ENCODE data around the gene HMGB3. TPM values are rescaled to one million over a fixed set of nuclear protein-coding genes. Genes with fewer than 3 reads are reported as not detected.

Gene HMGB3
- total and polyA plus RNA-seq, 4 donors, result 9.2 to 46.7 (median 13.2) TPM

DNA sequence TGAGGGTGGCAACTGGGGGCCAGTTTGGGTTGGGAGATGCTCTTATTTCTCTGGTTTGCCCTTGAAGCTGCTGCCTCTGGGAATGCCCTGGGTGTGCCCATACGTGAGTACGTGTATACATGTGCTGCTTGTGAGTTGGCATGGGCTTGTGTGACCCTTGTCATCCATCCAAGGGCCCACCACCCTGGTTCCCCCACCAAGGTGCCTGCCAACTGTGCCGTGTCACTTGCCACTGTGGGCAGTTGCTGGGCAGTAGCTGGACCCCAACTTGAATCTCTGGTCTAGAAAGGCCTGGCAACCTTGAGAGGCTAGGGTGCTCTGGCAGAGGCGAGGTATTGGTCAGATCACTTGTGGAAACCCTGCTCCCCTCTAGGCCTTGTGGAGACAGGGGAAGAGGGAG is 2.4 kb upstream of the HMGB3 start:
- H3K36me3 ChIP-seq (ENCODE audit: control insufficient read depth in 4 of 4, insufficient read depth in 3 of 4, low read depth in 1 of 4, low read length in 3 of 4), result no peaks in the 10 kb centered on the region
- TF ChIP-seq FOXA2 (IDR thresholded peaks at IDR 0.05) (no peak), JUND (IDR thresholded peaks at IDR 0.05) (no peak), GABPA (IDR thresholded peaks at IDR 0.05 in 1 of 2, conservative IDR thresholded peaks at IDR 0.05 in 1 of 2) (no peak), YY1 (IDR thresholded peaks at IDR 0.05) (no peak)
- TF ChIP-seq, protein P1, sequence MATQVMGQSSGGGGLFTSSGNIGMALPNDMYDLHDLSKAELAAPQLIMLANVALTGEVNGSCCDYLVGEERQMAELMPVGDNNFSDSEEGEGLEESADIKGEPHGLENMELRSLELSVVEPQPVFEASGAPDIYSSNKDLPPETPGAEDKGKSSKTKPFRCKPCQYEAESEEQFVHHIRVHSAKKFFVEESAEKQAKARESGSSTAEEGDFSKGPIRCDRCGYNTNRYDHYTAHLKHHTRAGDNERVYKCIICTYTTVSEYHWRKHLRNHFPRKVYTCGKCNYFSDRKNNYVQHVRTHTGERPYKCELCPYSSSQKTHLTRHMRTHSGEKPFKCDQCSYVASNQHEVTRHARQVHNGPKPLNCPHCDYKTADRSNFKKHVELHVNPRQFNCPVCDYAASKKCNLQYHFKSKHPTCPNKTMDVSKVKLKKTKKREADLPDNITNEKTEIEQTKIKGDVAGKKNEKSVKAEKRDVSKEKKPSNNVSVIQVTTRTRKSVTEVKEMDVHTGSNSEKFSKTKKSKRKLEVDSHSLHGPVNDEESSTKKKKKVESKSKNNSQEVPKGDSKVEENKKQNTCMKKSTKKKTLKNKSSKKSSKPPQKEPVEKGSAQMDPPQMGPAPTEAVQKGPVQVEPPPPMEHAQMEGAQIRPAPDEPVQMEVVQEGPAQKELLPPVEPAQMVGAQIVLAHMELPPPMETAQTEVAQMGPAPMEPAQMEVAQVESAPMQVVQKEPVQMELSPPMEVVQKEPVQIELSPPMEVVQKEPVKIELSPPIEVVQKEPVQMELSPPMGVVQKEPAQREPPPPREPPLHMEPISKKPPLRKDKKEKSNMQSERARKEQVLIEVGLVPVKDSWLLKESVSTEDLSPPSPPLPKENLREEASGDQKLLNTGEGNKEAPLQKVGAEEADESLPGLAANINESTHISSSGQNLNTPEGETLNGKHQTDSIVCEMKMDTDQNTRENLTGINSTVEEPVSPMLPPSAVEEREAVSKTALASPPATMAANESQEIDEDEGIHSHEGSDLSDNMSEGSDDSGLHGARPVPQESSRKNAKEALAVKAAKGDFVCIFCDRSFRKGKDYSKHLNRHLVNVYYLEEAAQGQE (IDR thresholded peaks at IDR 0.05), result no peak
- H3K9me3 ChIP-seq (ENCODE audit: control insufficient read depth in 4 of 4, low read length in 3 of 4), result no peaks in the 10 kb centered on the region
- no peaks in the 10 kb centered on the region for H3K27me3 ChIP-seq (ENCODE audit: control insufficient read depth in 4 of 4, insufficient read depth in 4 of 4, low read length in 3 of 4)
- H3K27ac ChIP-seq (ENCODE audit: low read depth in 1 of 2, low read length in 2 of 2), result no peak overlapping the region
- H3K9ac ChIP-seq (ENCODE audit: low read depth in 1 of 2, low read length in 2 of 2), result no peak overlapping the region
- DNase-seq (ENCODE audit: low spot score), result no peak
- H3K4me1 ChIP-seq (ENCODE audit: control insufficient read depth in 4 of 4, insufficient read depth in 4 of 4, low read length in 3 of 4), result peaks cover 0 to 5% (median 0%) of the 10 kb centered on the region in 4 donors
- H3K4me3 ChIP-seq (ENCODE audit: low read depth in 1 of 3, low read length in 3 of 3), result no peak overlapping the region
- 98% methylated on average over 4 of the region's 4 CpGs for WGBS

DNA sequence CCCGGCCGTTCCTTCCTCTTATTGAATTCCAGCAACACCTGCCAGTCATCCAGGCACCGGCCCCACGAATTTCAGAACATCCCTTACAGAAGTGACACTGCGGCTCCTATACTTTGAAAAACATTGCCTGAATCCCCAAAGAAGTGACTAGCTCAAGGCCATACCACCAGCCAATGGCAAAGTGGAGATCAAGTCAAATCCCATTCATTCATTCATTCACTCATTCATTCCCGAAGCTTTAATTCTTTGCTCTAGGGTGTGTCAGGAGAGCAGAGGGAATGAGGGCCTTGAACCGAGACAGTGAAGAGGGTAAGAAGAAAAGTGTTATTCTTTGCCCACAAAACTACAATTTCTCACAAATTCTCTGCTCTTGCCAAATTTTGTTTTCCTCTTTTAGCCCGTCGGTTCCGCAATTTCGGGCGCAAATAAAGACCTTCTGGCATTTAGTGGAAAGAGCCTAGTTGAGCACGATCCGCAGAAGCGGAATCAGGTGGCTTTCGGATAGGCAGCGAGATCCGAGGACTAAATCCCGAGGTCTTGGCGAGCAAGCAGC is 824 bp upstream of the HMGB3 start:
- Histone ChIP-seq H3K36me3 (ENCODE audit: control insufficient read depth in 4 of 4, insufficient read depth in 3 of 4, low read depth in 1 of 4, low read length in 3 of 4) (peaks cover 0 to 5% (median 1%) of the 10 kb centered on the region in 4 donors), H3K27me3 (ENCODE audit: control insufficient read depth in 4 of 4, insufficient read depth in 4 of 4, low read length in 3 of 4) (no peaks in the 10 kb centered on the region), H3K4me1 (ENCODE audit: control insufficient read depth in 4 of 4, insufficient read depth in 4 of 4, low read length in 3 of 4) (peaks cover 0 to 5% (median 0%) of the 10 kb centered on the region in 4 donors), H3K4me3 (ENCODE audit: low read depth in 1 of 3, low read length in 3 of 3) (peak overlapping the region in 2 of 3 donors; percentile 53 to 85), H3K27ac (ENCODE audit: low read depth in 1 of 2, low read length in 2 of 2) (no peak overlapping the region), H3K9ac (ENCODE audit: low read depth in 1 of 2, low read length in 2 of 2) (no peak overlapping the region), H3K9me3 (ENCODE audit: control insufficient read depth in 4 of 4, low read length in 3 of 4) (no peaks in the 10 kb centered on the region)
- DNase-seq (ENCODE audit: low spot score), result no peak
- TF ChIP-seq YY1 (IDR thresholded peaks at IDR 0.05), result no peak
- no peak for TF ChIP-seq FOXA1 (IDR thresholded peaks at IDR 0.05)
- TF ChIP-seq, protein P1 (IDR thresholded peaks at IDR 0.05), result no peak
- no peak for TF ChIP-seq NR2F2 (IDR thresholded peaks at IDR 0.05)
- TF ChIP-seq, protein P2, sequence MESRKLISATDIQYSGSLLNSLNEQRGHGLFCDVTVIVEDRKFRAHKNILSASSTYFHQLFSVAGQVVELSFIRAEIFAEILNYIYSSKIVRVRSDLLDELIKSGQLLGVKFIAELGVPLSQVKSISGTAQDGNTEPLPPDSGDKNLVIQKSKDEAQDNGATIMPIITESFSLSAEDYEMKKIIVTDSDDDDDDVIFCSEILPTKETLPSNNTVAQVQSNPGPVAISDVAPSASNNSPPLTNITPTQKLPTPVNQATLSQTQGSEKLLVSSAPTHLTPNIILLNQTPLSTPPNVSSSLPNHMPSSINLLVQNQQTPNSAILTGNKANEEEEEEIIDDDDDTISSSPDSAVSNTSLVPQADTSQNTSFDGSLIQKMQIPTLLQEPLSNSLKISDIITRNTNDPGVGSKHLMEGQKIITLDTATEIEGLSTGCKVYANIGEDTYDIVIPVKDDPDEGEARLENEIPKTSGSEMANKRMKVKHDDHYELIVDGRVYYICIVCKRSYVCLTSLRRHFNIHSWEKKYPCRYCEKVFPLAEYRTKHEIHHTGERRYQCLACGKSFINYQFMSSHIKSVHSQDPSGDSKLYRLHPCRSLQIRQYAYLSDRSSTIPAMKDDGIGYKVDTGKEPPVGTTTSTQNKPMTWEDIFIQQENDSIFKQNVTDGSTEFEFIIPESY (IDR thresholded peaks at IDR 0.05), result no peak
- TF ChIP-seq, protein P3, sequence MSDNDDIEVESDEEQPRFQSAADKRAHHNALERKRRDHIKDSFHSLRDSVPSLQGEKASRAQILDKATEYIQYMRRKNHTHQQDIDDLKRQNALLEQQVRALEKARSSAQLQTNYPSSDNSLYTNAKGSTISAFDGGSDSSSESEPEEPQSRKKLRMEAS (IDR thresholded peaks at IDR 0.05), result no peak
- no peak for TF ChIP-seq SP1 (IDR thresholded peaks at IDR 0.05)
- no peak for TF ChIP-seq HNF4G (IDR thresholded peaks at IDR 0.05)
- TF ChIP-seq TAF1 (conservative IDR thresholded peaks at IDR 0.05), result no peak
- TF ChIP-seq, protein P4, sequence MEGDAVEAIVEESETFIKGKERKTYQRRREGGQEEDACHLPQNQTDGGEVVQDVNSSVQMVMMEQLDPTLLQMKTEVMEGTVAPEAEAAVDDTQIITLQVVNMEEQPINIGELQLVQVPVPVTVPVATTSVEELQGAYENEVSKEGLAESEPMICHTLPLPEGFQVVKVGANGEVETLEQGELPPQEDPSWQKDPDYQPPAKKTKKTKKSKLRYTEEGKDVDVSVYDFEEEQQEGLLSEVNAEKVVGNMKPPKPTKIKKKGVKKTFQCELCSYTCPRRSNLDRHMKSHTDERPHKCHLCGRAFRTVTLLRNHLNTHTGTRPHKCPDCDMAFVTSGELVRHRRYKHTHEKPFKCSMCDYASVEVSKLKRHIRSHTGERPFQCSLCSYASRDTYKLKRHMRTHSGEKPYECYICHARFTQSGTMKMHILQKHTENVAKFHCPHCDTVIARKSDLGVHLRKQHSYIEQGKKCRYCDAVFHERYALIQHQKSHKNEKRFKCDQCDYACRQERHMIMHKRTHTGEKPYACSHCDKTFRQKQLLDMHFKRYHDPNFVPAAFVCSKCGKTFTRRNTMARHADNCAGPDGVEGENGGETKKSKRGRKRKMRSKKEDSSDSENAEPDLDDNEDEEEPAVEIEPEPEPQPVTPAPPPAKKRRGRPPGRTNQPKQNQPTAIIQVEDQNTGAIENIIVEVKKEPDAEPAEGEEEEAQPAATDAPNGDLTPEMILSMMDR (IDR thresholded peaks at IDR 0.05; ENCODE audit: low read depth, low read length, missing input control), result no peak
- TF ChIP-seq RXRA (IDR thresholded peaks at IDR 0.05), result no peak
- no peak for TF ChIP-seq HNF4A (conservative IDR thresholded peaks at IDR 0.05)
- TF ChIP-seq, protein P5, sequence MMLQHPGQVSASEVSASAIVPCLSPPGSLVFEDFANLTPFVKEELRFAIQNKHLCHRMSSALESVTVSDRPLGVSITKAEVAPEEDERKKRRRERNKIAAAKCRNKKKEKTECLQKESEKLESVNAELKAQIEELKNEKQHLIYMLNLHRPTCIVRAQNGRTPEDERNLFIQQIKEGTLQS (IDR thresholded peaks at IDR 0.05), result no peak
- no peak for TF ChIP-seq RAD21 (IDR thresholded peaks at IDR 0.05)
- no peak for TF ChIP-seq EGR1 (IDR thresholded peaks at IDR 0.05; ENCODE audit: low read depth in 2 of 2)
- TF ChIP-seq GABPA (IDR thresholded peaks at IDR 0.05 in 1 of 2, conservative IDR thresholded peaks at IDR 0.05 in 1 of 2), result no peak
- TF ChIP-seq JUND (IDR thresholded peaks at IDR 0.05), result no peak
- WGBS, result 35% methylated on average over 20 of the region's 20 CpGs

All from liver (tissue), 9 donors.